Esophagus muscularis mucosa (tissue), 4 donors: Measurements from ENCODE around the gene PCGF2. TPM values are rescaled to one million over a fixed set of nuclear protein-coding genes. Genes with fewer than 3 reads are reported as not detected.

ENCODE experiments used
- DNase-seq: peaks from one replicate; pipeline ENCODE4 v3.0.0-alpha.2; 2017; ENCODE audit errors: extremely low spot score
- H3K27ac ChIP-seq, 4 donors: fragments of 200-600 bp; sonication (generic); replicated peaks in 1 of 4; 1 replicate in 3 of 4; 2 replicates in 1 of 4; pipeline ENCODE4 v1.5.1; 2016 to 2019; ENCODE audit warnings: mild to moderate bottlenecking in 1 of 4
- H3K27me3 ChIP-seq, 4 donors: fragments of 200-600 bp; sonication (generic); one replicate each; pipeline versions ENCODE4 v1.5.1 to v1.6.0; 2016 to 2019
- H3K36me3 ChIP-seq, 4 donors: fragments of 200-600 bp; sonication (generic); one replicate each; pipeline ENCODE4 v1.5.1; 2016 to 2019
- H3K4me1 ChIP-seq, 4 donors: fragments of 200-600 bp; sonication (generic); one replicate each; pipeline ENCODE4 v1.5.1; 2016 to 2019
- H3K4me3 ChIP-seq, 4 donors: fragments of 200-600 bp; sonication (generic); 1 replicate in 2 of 4; 2 replicates in 2 of 4; pipeline ENCODE4 v1.5.1; 2016 to 2019; ENCODE audit warnings: mild to moderate bottlenecking in 4 of 4, moderate library complexity in 1 of 4
- H3K9me3 ChIP-seq, 4 donors: fragments of 200-600 bp; sonication (generic); 1 replicate in 3 of 4; 2 replicates in 1 of 4; pipeline ENCODE4 v1.5.1; 2016 to 2019
- CTCF ChIP-seq, 3 experiments: fragments of 200-600 bp in 2 of 3; fragments of 450-650 bp in 1 of 3; sonication (generic) in 2 of 3; IDR thresholded peaks; one replicate each; pipeline ENCODE4 v1.5.1; 2017 to 2019; ENCODE audit warnings: antibody characterized with exemption in 3 of 3, mild to moderate bottlenecking in 2 of 3, moderate library complexity in 1 of 3
- EP300 ChIP-seq: sonication (generic); formaldehyde crosslinking; IDR thresholded peaks from one replicate; pipeline ENCODE4 v1.6.1; 2017; ENCODE audit warnings: antibody characterized with exemption
- POLR2A ChIP-seq: fragments of 450-650 bp; IDR thresholded peaks from one replicate; pipeline ENCODE4 v1.6.1; 2017; ENCODE audit warnings: antibody characterized with exemption, moderate library complexity, mild to moderate bottlenecking, low read depth
- POLR2AphosphoS5 ChIP-seq, 2 donors: sonication (generic); formaldehyde crosslinking; IDR thresholded peaks; one replicate each; pipeline ENCODE4 v1.6.1; 2017; ENCODE audit warnings: antibody characterized with exemption in 2 of 2
- WGBS: methylation state at CpG from one replicate; pipeline ENCODE4 v1.1.5; 2018; 5-methylcytosine and 5-hydroxymethylcytosine counted together
- intact Hi-C: fragments of 100-400 bp; cut with DNase I; formaldehyde crosslinking; loops from one replicate; pipeline ENCODE4 v1.15.1; 2023
- total RNA-seq, 4 donors: library from RNA; depleted of rRNA; stranded (reverse); fragments of >200 nt; gene quantifications; one replicate each; pipeline versions ENCODE4 v1.1.0 to v1.2.1, GENCODE V29; 2016

The PCGF2 gene
- total RNA-seq, 4 donors from 2014 or later: 10.3 to 15.7 (median 12.4) TPM

- Histone ChIP-seq H3K27me3 (no peaks in the 10 kb centered on the region), H3K9me3 (no peaks in the 10 kb centered on the region), H3K27ac (peak overlapping the region; percentile 94 to 98 (median 96)), H3K4me1 (peaks cover 21 to 48% (median 45%) of the 10 kb centered on the region in 4 donors), H3K36me3 (peaks cover 0 to 4% (median 2%) of the 10 kb centered on the region in 4 donors), H3K4me3 (peak overlapping the region; percentile 67 to 99 (median 90))
- DNase-seq: peak; percentile 97
- 20% methylated on average over 1 of the region's 81 CpGs for whole genome bisulfite sequencing
- TF ChIP-seq EP300: no peak
- TF ChIP-seq POLR2A: peak; percentile 85
- peak in 1 of 3 experiments; percentile 21 for TF ChIP-seq CTCF (IDR thresholded peaks at IDR 0.05)
- peak; percentile 87 to 95 for TF ChIP-seq POLR2AphosphoS5 (IDR thresholded peaks at IDR 0.05)
- intact Hi-C loops: loop anchor here (5.0 kb wide), 1 partner anchor 45 kb away; the partner anchor contains the start of gene PCGF2
Observed at GRCh38 chr17:38702166-38702915, 45.8 kb downstream of the PCGF2 start.

- H3K36me3 ChIP-seq: no peaks in the 10 kb centered on the region
- H3K4me1 ChIP-seq: peaks cover 14 to 41% (median 38%) of the 10 kb centered on the region in 4 donors
- TF ChIP-seq POLR2A (no peak), CTCF (IDR thresholded peaks at IDR 0.05) (no peak), POLR2AphosphoS5 (IDR thresholded peaks at IDR 0.05) (no peak), EP300 (no peak)
- H3K9me3 ChIP-seq: no peaks in the 10 kb centered on the region
- no peaks in the 10 kb centered on the region for H3K27me3 ChIP-seq
- H3K4me3 ChIP-seq: peak overlapping the region; percentile 67 to 99 (median 90)
- peak overlapping the region; percentile 94 to 98 (median 96) for H3K27ac ChIP-seq
- intact Hi-C loops: loop anchor here (5.0 kb wide), 1 partner anchor 46 kb away; the partner anchor contains the start of gene PCGF2
- WGBS: 4% methylated on average over 12 of the region's 25 CpGs
- DNase-seq: no peak
Observed at GRCh38 chr17:38701504-38702165, 46.5 kb downstream of the PCGF2 start.

- H3K27ac ChIP-seq: no peak overlapping the region
- no peak for DNase-seq
- TF ChIP-seq POLR2A: no peak
- TF ChIP-seq POLR2AphosphoS5 (IDR thresholded peaks at IDR 0.05): no peak
- TF ChIP-seq CTCF (IDR thresholded peaks at IDR 0.05): no peak
- TF ChIP-seq EP300: no peak
- intact Hi-C loops: no loop called here
- H3K4me1 ChIP-seq: peaks cover 21 to 40% (median 34%) of the 10 kb centered on the region in 4 donors
- no peaks in the 10 kb centered on the region for H3K36me3 ChIP-seq
- H3K27me3 ChIP-seq: no peaks in the 10 kb centered on the region
- H3K4me3 ChIP-seq: no peak overlapping the region
- H3K9me3 ChIP-seq: no peaks in the 10 kb centered on the region
- WGBS: 83% methylated on average over 5 of the region's 5 CpGs
Observed at GRCh38 chr17:38698760-38699159, 49.4 kb downstream of the PCGF2 start.

DNA sequence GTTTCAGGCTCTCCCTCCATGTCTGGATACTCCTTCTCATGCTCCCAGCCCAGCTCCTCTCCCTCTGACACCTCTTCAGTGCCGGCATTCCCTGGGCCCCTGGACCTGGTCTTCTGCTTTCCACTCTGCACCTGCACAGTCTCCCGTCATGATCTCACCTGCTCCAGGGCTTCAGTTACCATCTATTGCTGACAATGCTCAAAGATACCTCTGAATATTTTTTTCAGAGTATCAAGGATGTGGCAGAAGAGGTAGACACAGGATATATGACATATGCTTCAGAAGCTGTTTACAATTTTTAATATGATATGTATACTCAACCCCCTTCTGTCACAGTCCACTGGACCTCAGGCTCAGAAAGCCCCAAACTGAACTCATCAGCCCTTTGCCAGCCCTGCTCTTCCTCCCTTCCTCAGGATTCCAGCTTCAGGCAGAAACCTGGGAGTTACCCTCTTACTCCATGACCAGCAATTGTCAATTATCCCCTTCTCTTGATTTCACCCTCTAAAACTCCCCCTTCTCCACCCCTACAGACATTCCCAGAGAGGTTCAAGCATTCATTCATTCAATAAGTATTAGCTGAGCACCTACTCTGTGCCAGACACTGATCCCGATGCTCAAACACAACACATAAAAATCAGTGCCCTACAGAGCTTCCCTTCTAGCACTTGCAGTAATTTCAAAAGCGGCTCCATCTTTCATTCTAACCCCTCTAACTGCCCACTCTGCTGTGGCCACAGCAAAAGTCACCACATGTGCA is 50.9 kb downstream of the PCGF2 start:
- no peak for TF ChIP-seq POLR2A
- TF ChIP-seq POLR2AphosphoS5 (IDR thresholded peaks at IDR 0.05): no peak
- TF ChIP-seq EP300: no peak
- no peak for TF ChIP-seq CTCF (IDR thresholded peaks at IDR 0.05)
- no peak for DNase-seq
- no peaks in the 10 kb centered on the region for H3K36me3 ChIP-seq
- H3K9me3 ChIP-seq: no peaks in the 10 kb centered on the region
- peaks cover 22 to 33% (median 29%) of the 10 kb centered on the region in 4 donors for H3K4me1 ChIP-seq
- no peak overlapping the region for H3K4me3 ChIP-seq
- 91% methylated on average over 4 of the region's 4 CpGs for WGBS
- intact Hi-C loops: no loop called here
- H3K27me3 ChIP-seq: no peaks in the 10 kb centered on the region
- no peak overlapping the region for H3K27ac ChIP-seq
